Caco-2 (cell line): Measurements from ENCODE around the gene FBLIM1. TPM values are rescaled to one million over a fixed set of nuclear protein-coding genes. Genes with fewer than 3 reads are reported as not detected.

Source experiments
- Bru-seq: library from RNA; stranded (reverse); fragments of 400-500 nt; gene quantifications from one replicate; lab custom pipeline; 2021; lab: Mats Ljungman, UMichigan
- BruChase-seq, 2 experiments: library from RNA; stranded (reverse); fragments of 400-500 nt; gene quantifications; one replicate each; lab custom pipeline; 2021; lab: Mats Ljungman, UMichigan
- BruUV-seq: library from RNA; stranded (reverse); fragments of 400-500 nt; replicated peaks from 2 replicates; lab custom pipeline; 2021; lab: Mats Ljungman, UMichigan
- CTCF ChIA-PET: fragments of 300-600 bp; sonication (Branson Sonifier 250); formaldehyde crosslinking; loops from one replicate; lab custom pipeline; 2022; ENCODE audit warnings: antibody characterized with exemption; lab: Charles Lee
- POLR2A ChIA-PET: fragments of 300-600 bp; sonication (Branson Sonifier 250); formaldehyde crosslinking; loops from one replicate; lab custom pipeline; 2022; ENCODE audit warnings: antibody characterized with exemption; lab: Charles Lee
- DNase-seq, 2 experiments: peaks; one replicate each; pipeline versions ENCODE4 v3.0.0 to v3.0.0-alpha.2; 2020 to 2022
- H3K27me3 ChIP-seq: replicated peaks from 2 replicates; pipeline ENCODE4 v1.6.0; 2011; ENCODE audit warnings: low read length; ENCODE audit not compliant: control insufficient read depth, insufficient read depth
- H3K36me3 ChIP-seq: 2 replicates; pipeline ENCODE4 v1.5.1; 2011; ENCODE audit warnings: low read length; ENCODE audit not compliant: control insufficient read depth, insufficient read depth
- H3K4me1 ChIP-seq: fragments of 250-450 bp; sonication (Bioruptor Pico); 2 replicates; pipeline ENCODE4 v1.5.1; 2020; ENCODE audit warnings: mild to moderate bottlenecking
- H3K4me3 ChIP-seq: 2 replicates; pipeline ENCODE4 v1.5.1; 2011; ENCODE audit warnings: low read depth, mild to moderate bottlenecking, control low read depth, low read length
- H3K9me3 ChIP-seq: fragments of 250-450 bp; sonication (Bioruptor Pico); 2 replicates; pipeline ENCODE4 v1.5.1; 2020; ENCODE audit warnings: mild to moderate bottlenecking, moderate library complexity
- H3K27ac Mint-ChIP-seq: one replicate; pipeline ENCODE4 v1.8.0; 2022; ENCODE audit warnings: mixed read lengths; ENCODE audit not compliant: unreplicated experiment
- H3K27me3 Mint-ChIP-seq: one replicate; pipeline ENCODE4 v1.8.0; 2022; ENCODE audit warnings: mixed read lengths; ENCODE audit not compliant: insufficient read depth, unreplicated experiment
- H3K36me3 Mint-ChIP-seq: one replicate; pipeline ENCODE4 v1.8.0; 2022; ENCODE audit warnings: mild to moderate bottlenecking, mixed read lengths; ENCODE audit not compliant: insufficient read depth, unreplicated experiment
- H3K4me1 Mint-ChIP-seq: one replicate; pipeline ENCODE4 v1.8.0; 2022; ENCODE audit warnings: low read depth, mixed read lengths; ENCODE audit not compliant: unreplicated experiment
- H3K4me3 Mint-ChIP-seq: one replicate; pipeline ENCODE4 v1.8.0; 2022; ENCODE audit warnings: mild to moderate bottlenecking, moderate library complexity, mixed read lengths; ENCODE audit not compliant: unreplicated experiment
- H3K9me3 Mint-ChIP-seq: one replicate; pipeline ENCODE4 v1.8.0; 2022; ENCODE audit warnings: mixed read lengths; ENCODE audit not compliant: unreplicated experiment
- CTCF ChIP-seq, 2 experiments: fragments of 200-600 bp in 1 of 2; IDR thresholded peaks; 1 replicate in 1 of 2; 2 replicates in 1 of 2; pipeline versions ENCODE4 v1.5.1 to v1.8.0; 2011 to 2022; ENCODE audit warnings: antibody characterized with exemption in 1 of 2, control low read depth in 1 of 2, inconsistent platforms in 1 of 2, low read depth in 1 of 2, low read length in 1 of 2, mild to moderate bottlenecking in 1 of 2, moderate library complexity in 1 of 2; ENCODE audit not compliant: insufficient read depth in 1 of 2, severe bottlenecking in 1 of 2, unreplicated experiment in 1 of 2
- intact Hi-C: fragments of 100-400 bp; cut with micrococcal nuclease; formaldehyde crosslinking; loops from one replicate; pipeline ENCODE4 v1.10.0; 2022; ENCODE audit not compliant: unreplicated experiment
- long read RNA-seq: library from polyadenylated mRNA; stranded (forward); transcript quantifications from one replicate; pipeline ENCODE4 v2.0.0, GENCODE V29; 2022
- total RNA-seq: library from RNA; stranded (reverse); gene quantifications from 2 replicates; pipeline ENCODE4 v1.2.3, GENCODE V29; 2022

FBLIM1 gene, protein sequence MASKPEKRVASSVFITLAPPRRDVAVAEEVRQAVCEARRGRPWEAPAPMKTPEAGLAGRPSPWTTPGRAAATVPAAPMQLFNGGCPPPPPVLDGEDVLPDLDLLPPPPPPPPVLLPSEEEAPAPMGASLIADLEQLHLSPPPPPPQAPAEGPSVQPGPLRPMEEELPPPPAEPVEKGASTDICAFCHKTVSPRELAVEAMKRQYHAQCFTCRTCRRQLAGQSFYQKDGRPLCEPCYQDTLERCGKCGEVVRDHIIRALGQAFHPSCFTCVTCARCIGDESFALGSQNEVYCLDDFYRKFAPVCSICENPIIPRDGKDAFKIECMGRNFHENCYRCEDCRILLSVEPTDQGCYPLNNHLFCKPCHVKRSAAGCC
- 3.6 and 5.5 TPM in 2 replicates for total RNA-seq
- percentile 37 among the genes with signal in this experiment for Bru-seq, nascent RNA
- BruChase-seq, experiment 1, labeled RNA remaining after a 2-hour chase: percentile 39 among the genes with signal in this experiment
- percentile 42 among the genes with signal in this experiment for BruChase-seq, experiment 2, labeled RNA remaining after a 6-hour chase
- long read RNA-seq, partial matches to known transcripts: 3 of 15 reads
- long read RNA-seq, other reads (novel, unspliced or antisense): 9 of 15 reads

- H3K36me3 Mint-ChIP-seq: peaks cover 6% of the 10 kb centered on the region
- Histone ChIP-seq H3K9me3 (no peaks in the 10 kb centered on the region), H3K36me3 (no peaks in the 10 kb centered on the region), H3K27me3 (no peaks in the 10 kb centered on the region), H3K4me1 (peaks cover 22% of the 10 kb centered on the region), H3K4me3 (no peak within 1 kb of the TSS)
- intact Hi-C loops: no loop called here
- no TSS peak for BruUV-seq
- ChIA-PET POLR2A (no interaction called here), CTCF (interaction anchor here (0.9 kb wide), 1 partner anchor 57 kb away, joined by 3 read pairs; no protein-coding TSS in a partner anchor)
- H3K9me3 Mint-ChIP-seq: no peaks in the 10 kb centered on the region
- DNase-seq: no peak
- no peak for TF ChIP-seq CTCF (IDR thresholded peaks at IDR 0.05; ENCODE audit: insufficient read depth in 1 of 2, low read depth in 1 of 2, low read length in 1 of 2, severe bottlenecking in 1 of 2, unreplicated experiment in 1 of 2)
- H3K27ac Mint-ChIP-seq: no peak within 1 kb of the TSS
- no peaks in the 10 kb centered on the region for H3K27me3 Mint-ChIP-seq
- peak within 1 kb of the TSS; percentile 35 for H3K4me3 Mint-ChIP-seq
- H3K4me1 Mint-ChIP-seq: peaks cover 20% of the 10 kb centered on the region
Measured at GRCh38 chr1:15758343-15758931, at the start of gene FBLIM1. FBLIM1 (plus strand) TSS chr1:15758795; CDS start chr1:15764984, 6,189 bp downstream.

- ChIA-PET POLR2A (no interaction called here), CTCF (no interaction called here)
- TF ChIP-seq CTCF (IDR thresholded peaks at IDR 0.05; ENCODE audit: insufficient read depth in 1 of 2, low read depth in 1 of 2, low read length in 1 of 2, severe bottlenecking in 1 of 2, unreplicated experiment in 1 of 2): no peak
- H3K36me3 ChIP-seq: no peaks in the 10 kb centered on the region
- peaks cover 14% of the 10 kb centered on the region for H3K36me3 Mint-ChIP-seq
- no peaks in the 10 kb centered on the region for H3K27me3 Mint-ChIP-seq
- H3K9me3 ChIP-seq: no peaks in the 10 kb centered on the region
- intact Hi-C loops: no loop called here
- H3K27me3 ChIP-seq: no peaks in the 10 kb centered on the region
- BruUV-seq: no TSS peak
- H3K4me1 Mint-ChIP-seq: no peaks in the 10 kb centered on the region
- no peak overlapping the region for H3K4me3 Mint-ChIP-seq
- no peaks in the 10 kb centered on the region for H3K4me1 ChIP-seq
- H3K27ac Mint-ChIP-seq: no peak overlapping the region
- no peak overlapping the region for H3K4me3 ChIP-seq
- DNase-seq: no peak
- no peaks in the 10 kb centered on the region for H3K9me3 Mint-ChIP-seq
Measured at GRCh38 chr1:15709226-15709625, 49.4 kb upstream of the FBLIM1 start.

- BruUV-seq: no TSS peak
- H3K36me3 ChIP-seq: no peaks in the 10 kb centered on the region
- no peaks in the 10 kb centered on the region for H3K4me1 Mint-ChIP-seq
- no peaks in the 10 kb centered on the region for H3K27me3 Mint-ChIP-seq
- TF ChIP-seq CTCF (IDR thresholded peaks at IDR 0.05; ENCODE audit: insufficient read depth in 1 of 2, low read depth in 1 of 2, low read length in 1 of 2, severe bottlenecking in 1 of 2, unreplicated experiment in 1 of 2): no peak
- POLR2A ChIA-PET: no interaction called here
- no peaks in the 10 kb centered on the region for H3K27me3 ChIP-seq
- no peak overlapping the region for H3K4me3 Mint-ChIP-seq
- peaks cover 8% of the 10 kb centered on the region for H3K36me3 Mint-ChIP-seq
- no peak overlapping the region for H3K27ac Mint-ChIP-seq
- no peak overlapping the region for H3K4me3 ChIP-seq
- CTCF ChIA-PET: no interaction called here
- intact Hi-C loops: no loop called here
- H3K9me3 ChIP-seq: no peaks in the 10 kb centered on the region
- no peak for DNase-seq
- no peaks in the 10 kb centered on the region for H3K9me3 Mint-ChIP-seq
- no peaks in the 10 kb centered on the region for H3K4me1 ChIP-seq
Measured at GRCh38 chr1:15712168-15712567, 46.4 kb upstream of the FBLIM1 start.
